HFFc6 (cell line): ENCODE results near the gene CALN1. TPM values are rescaled to one million over a fixed set of nuclear protein-coding genes. Genes with fewer than 3 reads are reported as not detected.

Experiments
- DNase-seq: peaks from one replicate; pipeline ENCODE4 v3.0.0-alpha.2; 2018
- H3K27ac Mint-ChIP-seq: 2 replicates; pipeline ENCODE4 v1.8.0; 2020; ENCODE audit warnings: mild to moderate bottlenecking, mixed read lengths
- H3K27me3 Mint-ChIP-seq: 2 replicates; pipeline ENCODE4 v1.8.0; 2021; ENCODE audit warnings: mild to moderate bottlenecking, moderate library complexity, mixed read lengths; ENCODE audit not compliant: insufficient read depth
- H3K36me3 Mint-ChIP-seq: 2 replicates; pipeline ENCODE4 v1.8.0; 2021; ENCODE audit warnings: low read depth, mixed read lengths
- H3K4me1 Mint-ChIP-seq: 2 replicates; pipeline ENCODE4 v1.8.0; 2020; ENCODE audit warnings: low read depth, mixed read lengths
- H3K4me3 Mint-ChIP-seq: 2 replicates; pipeline ENCODE4 v1.8.0; 2020; ENCODE audit warnings: mild to moderate bottlenecking, moderate library complexity, mixed read lengths
- H3K9me3 Mint-ChIP-seq: 2 replicates; pipeline ENCODE4 v1.8.0; 2020; ENCODE audit warnings: mild to moderate bottlenecking, mixed read lengths
- CTCF ChIP-seq: fragments of 200-600 bp; sonication (generic); IDR thresholded peaks from 2 replicates; pipeline ENCODE4 v1.5.0; 2021; ENCODE audit warnings: antibody characterized with exemption, mild to moderate bottlenecking
- total RNA-seq, 6 experiments: library from RNA; stranded (reverse); fragmentation: NEBNext Ultra II Directional; extraction: Animal tissue kit (Norgen Biotek cat#: 25700); gene quantifications; 2 replicates in 1 of 6; 3 replicates in 5 of 6; pipeline ENCODE4 v1.2.3, GENCODE V29; 2021

Gene CALN1
- total RNA-seq, 6 experiments from 2014 or later: not detected

- Mint-ChIP-seq H3K27me3 (no peaks in the 10 kb centered on the region; the same call in 1 of the 2 replicates), H3K36me3 (no peaks in the 10 kb centered on the region), H3K9me3 (peaks cover 39% of the 10 kb centered on the region), H3K4me1 (no peaks in the 10 kb centered on the region), H3K4me3 (no peak overlapping the region), H3K27ac (no peak overlapping the region)
- no peak for TF ChIP-seq CTCF
- DNase-seq: no peak
Observed at GRCh38 chr7:71904484-71904883, 507.7 kb downstream of the CALN1 start.

GRCh38 chr7:71900556-71900955 lies 511.6 kb downstream of the CALN1 start:
- H3K9me3 Mint-ChIP-seq: peaks cover 48% of the 10 kb centered on the region
- no peak overlapping the region for H3K27ac Mint-ChIP-seq
- no peak for TF ChIP-seq CTCF
- no peak overlapping the region for H3K4me3 Mint-ChIP-seq
- DNase-seq: no peak
- no peaks in the 10 kb centered on the region; the same call in 1 of the 2 replicates for H3K36me3 Mint-ChIP-seq
- H3K4me1 Mint-ChIP-seq: no peaks in the 10 kb centered on the region
- H3K27me3 Mint-ChIP-seq: peaks cover 2% of the 10 kb centered on the region; the same call in 1 of the 2 replicates

GRCh38 chr7:71896535-71896934 lies 515.6 kb downstream of the CALN1 start:
- no peak for TF ChIP-seq CTCF
- Mint-ChIP-seq H3K9me3 (peaks cover 52% of the 10 kb centered on the region), H3K36me3 (no peaks in the 10 kb centered on the region; the same call in 1 of the 2 replicates), H3K4me3 (no peak overlapping the region), H3K27ac (no peak overlapping the region), H3K4me1 (no peaks in the 10 kb centered on the region), H3K27me3 (peaks cover 2% of the 10 kb centered on the region; the same call in 1 of the 2 replicates)
- DNase-seq: no peak

GRCh38 chr7:71886046-71886445 lies 526.1 kb downstream of the CALN1 start:
- Mint-ChIP-seq H3K4me3 (no peak overlapping the region), H3K4me1 (no peaks in the 10 kb centered on the region), H3K27me3 (no peaks in the 10 kb centered on the region), H3K36me3 (peaks cover 5% of the 10 kb centered on the region), H3K9me3 (peaks cover 48% of the 10 kb centered on the region), H3K27ac (no peak overlapping the region)
- no peak for DNase-seq
- TF ChIP-seq CTCF: no peak

- H3K4me1 Mint-ChIP-seq: no peaks in the 10 kb centered on the region
- H3K27me3 Mint-ChIP-seq: no peaks in the 10 kb centered on the region
- no peak overlapping the region for H3K27ac Mint-ChIP-seq
- TF ChIP-seq CTCF: no peak
- peaks cover 48% of the 10 kb centered on the region for H3K9me3 Mint-ChIP-seq
- H3K4me3 Mint-ChIP-seq: no peak overlapping the region
- H3K36me3 Mint-ChIP-seq: peaks cover 5% of the 10 kb centered on the region
- DNase-seq: no peak
Observed at GRCh38 chr7:71885487-71885886, 526.7 kb downstream of the CALN1 start.

GRCh38 chr7:71883415-71883814 lies 528.7 kb downstream of the CALN1 start:
- Mint-ChIP-seq H3K4me1 (no peaks in the 10 kb centered on the region), H3K36me3 (peaks cover 5% of the 10 kb centered on the region), H3K9me3 (peaks cover 51% of the 10 kb centered on the region), H3K4me3 (no peak overlapping the region), H3K27ac (no peak overlapping the region), H3K27me3 (no peaks in the 10 kb centered on the region)
- DNase-seq: no peak
- no peak for TF ChIP-seq CTCF
